Liver (tissue), 3 donors: ENCODE results near the gene FBXO10.

Source experiments
- ATF3 ChIP-seq: IDR thresholded peaks from 2 replicates; pipeline ENCODE4 v1.6.1; 2016; ENCODE audit warnings: antibody characterized with exemption
- EGR1 ChIP-seq, 2 donors: IDR thresholded peaks; 2 replicates each; pipeline ENCODE4 v1.6.1; 2016 to 2018; ENCODE audit warnings: antibody characterized with exemption in 2 of 2, low read depth in 2 of 2
- GABPA ChIP-seq, 2 donors: IDR thresholded peaks in 1 of 2; conservative IDR thresholded peaks in 1 of 2; 2 replicates each; pipeline ENCODE4 v1.6.1; 2016; ENCODE audit warnings: antibody characterized with exemption in 2 of 2, mild to moderate bottlenecking in 1 of 2, moderate library complexity in 1 of 2
- HNF4A ChIP-seq, 2 donors: conservative IDR thresholded peaks; 2 replicates each; pipeline ENCODE4 v1.6.1; 2016; ENCODE audit warnings: antibody characterized with exemption in 2 of 2, mild to moderate bottlenecking in 2 of 2
- JUND ChIP-seq, 2 donors: IDR thresholded peaks; 2 replicates each; pipeline ENCODE4 v1.6.1; 2016; ENCODE audit warnings: antibody characterized with exemption in 2 of 2
- RAD21 ChIP-seq, 2 donors: IDR thresholded peaks; 2 replicates each; pipeline ENCODE4 v1.6.1; 2016; ENCODE audit warnings: antibody characterized with exemption in 2 of 2, mild to moderate bottlenecking in 2 of 2
- REST ChIP-seq: IDR thresholded peaks from 2 replicates; pipeline ENCODE4 v1.6.1; 2016; ENCODE audit warnings: antibody characterized with exemption, mild to moderate bottlenecking
- SP1 ChIP-seq: IDR thresholded peaks from 2 replicates; pipeline ENCODE4 v1.6.1; 2018; ENCODE audit warnings: antibody characterized with exemption, mild to moderate bottlenecking
- TAF1 ChIP-seq: conservative IDR thresholded peaks from 2 replicates; pipeline ENCODE4 v1.6.1; 2016; ENCODE audit warnings: antibody characterized with exemption, mild to moderate bottlenecking
- YY1 ChIP-seq: IDR thresholded peaks from 2 replicates; pipeline ENCODE4 v1.6.1; 2016; ENCODE audit warnings: antibody characterized with exemption, mild to moderate bottlenecking
- TF ChIP-seq, protein P1 (sequence below): fragments of 150-350 bp; IDR thresholded peaks from 2 replicates; pipeline ENCODE4 v1.5.1; 2017; ENCODE audit warnings: improper control_type of control experiment, low read depth, low read length; ENCODE audit not compliant: missing input control
- TF ChIP-seq, protein P2 (sequence below): IDR thresholded peaks from 2 replicates; pipeline ENCODE4 v1.6.1; 2016; ENCODE audit warnings: antibody characterized with exemption
- donor health status: healthy.
- donor health status: healthy.

- TF ChIP-seq GABPA (IDR thresholded peaks at IDR 0.05 in 1 of 2, conservative IDR thresholded peaks at IDR 0.05 in 1 of 2) (no peak), JUND (IDR thresholded peaks at IDR 0.05) (no peak), REST (no peak), RAD21 (IDR thresholded peaks at IDR 0.05) (no peak), ATF3 (no peak), HNF4A (conservative IDR thresholded peaks at IDR 0.05) (no peak), TAF1 (no peak), YY1 (no peak), SP1 (no peak), EGR1 (IDR thresholded peaks at IDR 0.05; ENCODE audit: low read depth in 2 of 2) (no peak)
- TF ChIP-seq, protein P1, sequence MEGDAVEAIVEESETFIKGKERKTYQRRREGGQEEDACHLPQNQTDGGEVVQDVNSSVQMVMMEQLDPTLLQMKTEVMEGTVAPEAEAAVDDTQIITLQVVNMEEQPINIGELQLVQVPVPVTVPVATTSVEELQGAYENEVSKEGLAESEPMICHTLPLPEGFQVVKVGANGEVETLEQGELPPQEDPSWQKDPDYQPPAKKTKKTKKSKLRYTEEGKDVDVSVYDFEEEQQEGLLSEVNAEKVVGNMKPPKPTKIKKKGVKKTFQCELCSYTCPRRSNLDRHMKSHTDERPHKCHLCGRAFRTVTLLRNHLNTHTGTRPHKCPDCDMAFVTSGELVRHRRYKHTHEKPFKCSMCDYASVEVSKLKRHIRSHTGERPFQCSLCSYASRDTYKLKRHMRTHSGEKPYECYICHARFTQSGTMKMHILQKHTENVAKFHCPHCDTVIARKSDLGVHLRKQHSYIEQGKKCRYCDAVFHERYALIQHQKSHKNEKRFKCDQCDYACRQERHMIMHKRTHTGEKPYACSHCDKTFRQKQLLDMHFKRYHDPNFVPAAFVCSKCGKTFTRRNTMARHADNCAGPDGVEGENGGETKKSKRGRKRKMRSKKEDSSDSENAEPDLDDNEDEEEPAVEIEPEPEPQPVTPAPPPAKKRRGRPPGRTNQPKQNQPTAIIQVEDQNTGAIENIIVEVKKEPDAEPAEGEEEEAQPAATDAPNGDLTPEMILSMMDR: no peak
- TF ChIP-seq, protein P2, sequence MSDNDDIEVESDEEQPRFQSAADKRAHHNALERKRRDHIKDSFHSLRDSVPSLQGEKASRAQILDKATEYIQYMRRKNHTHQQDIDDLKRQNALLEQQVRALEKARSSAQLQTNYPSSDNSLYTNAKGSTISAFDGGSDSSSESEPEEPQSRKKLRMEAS: no peak
Observed at GRCh38 chr9:37623267-37623666, 47.1 kb upstream of the FBXO10 start.
